HepG2 (cell line): Measurements from ENCODE around the gene WHAMM. TPM values are rescaled to one million over a fixed set of nuclear protein-coding genes. Genes with fewer than 3 reads are reported as not detected.

Experiments used
- E2F2 ChIP-seq: sonication (generic); formaldehyde crosslinking; IDR thresholded peaks from 2 replicates; pipeline ENCODE4 v1.4.0; 2020; ENCODE audit warnings: missing genetic modification reagents, borderline replicate concordance
- FOSL2 ChIP-seq: sonication (generic); formaldehyde crosslinking; IDR thresholded peaks from 2 replicates; pipeline ENCODE4 v1.4.0; 2020; ENCODE audit warnings: missing genetic modification reagents
- GMEB2 ChIP-seq: IDR thresholded peaks from 2 replicates; pipeline ENCODE4 v1.6.1; 2016; ENCODE audit warnings: missing biosample characterization, missing genetic modification reagents, low read depth
- HOXA3 ChIP-seq: sonication (generic); formaldehyde crosslinking; IDR thresholded peaks from 2 replicates; pipeline ENCODE4 v1.5.0; 2020; ENCODE audit warnings: missing genetic modification reagents
- PHF8 ChIP-seq: sonication (generic); formaldehyde crosslinking; IDR thresholded peaks from 2 replicates; pipeline ENCODE4 v1.5.0; 2020; ENCODE audit warnings: missing genetic modification reagents
- SKIL ChIP-seq: sonication (generic); formaldehyde crosslinking; IDR thresholded peaks from 2 replicates; pipeline ENCODE4 v1.8.0; 2022; ENCODE audit warnings: missing genetic modification reagents, mild to moderate bottlenecking, moderate library complexity, borderline replicate concordance
- SNAPC4 ChIP-seq: sonication (generic); formaldehyde crosslinking; IDR thresholded peaks from 2 replicates; pipeline ENCODE4 v1.4.0; 2020; ENCODE audit warnings: mild to moderate bottlenecking, missing genetic modification reagents
- TCF7 ChIP-seq: sonication (generic); IDR thresholded peaks from 2 replicates; pipeline ENCODE4 v1.6.1; 2016; ENCODE audit warnings: antibody characterized with exemption, low read depth
- ZMYM2 ChIP-seq: sonication (generic); formaldehyde crosslinking; IDR thresholded peaks from 2 replicates; pipeline ENCODE4 v1.8.0; 2022; ENCODE audit warnings: mild to moderate bottlenecking, missing genetic modification reagents
- ZNF251 ChIP-seq: sonication (generic); formaldehyde crosslinking; IDR thresholded peaks from 2 replicates; pipeline ENCODE4 v1.9.0; 2021; ENCODE audit warnings: mild to moderate bottlenecking, missing genetic modification reagents
- ZNF543 ChIP-seq: sonication (generic); formaldehyde crosslinking; IDR thresholded peaks from 2 replicates; pipeline ENCODE4 v1.4.0; 2020; ENCODE audit warnings: mild to moderate bottlenecking, missing genetic modification reagents
- ZNF597 ChIP-seq: sonication (generic); formaldehyde crosslinking; IDR thresholded peaks from 2 replicates; pipeline ENCODE4 v1.5.0; 2020; ENCODE audit warnings: missing genetic modification reagents
- ZNF678 ChIP-seq: sonication (generic); formaldehyde crosslinking; IDR thresholded peaks from 2 replicates; pipeline ENCODE4 v1.4.0; 2020; ENCODE audit warnings: mild to moderate bottlenecking, missing genetic modification reagents
- polyA plus RNA-seq, 8 experiments: library from polyadenylated mRNA; depleted of rRNA in 3 of 8; stranded (reverse) in 7 of 8; unstranded in 1 of 8; fragments of >200 nt; fragmentation: Illumina TruSeq in 4 of 8; extraction: Trizol in 4 of 8; gene quantifications; 2 replicates each; pipeline versions ENCODE4 v1.2.1 to v1.2.3, GENCODE V29; 2011 to 2016; ENCODE audit warnings: low read depth in 4 of 8, missing spikeins in 1 of 8, mixed read lengths in 1 of 8; ENCODE audit not compliant: insufficient read depth in 1 of 8
- total RNA-seq, 5 experiments: library from RNA; depleted of rRNA; stranded (reverse); fragments of >200 nt; fragmentation: Illumina TruSeq; extraction: Trizol; gene quantifications; 2 replicates each; pipeline ENCODE4 v1.2.3, GENCODE V29; 2016; ENCODE audit warnings: low read depth in 1 of 5

Gene WHAMM
- total and polyA plus RNA-seq, 2 of the 13 experiments (the other 11 are each of a cell fraction or from before 2014, with no cell fraction given): 2.9 to 3.0 TPM

- TF ChIP-seq SNAPC4 (CRISPR knock-in tag): no peak
- TF ChIP-seq FOSL2 (CRISPR knock-in tag): no peak
- TF ChIP-seq SKIL (CRISPR knock-in tag): no peak
- no peak for TF ChIP-seq E2F2 (CRISPR knock-in tag)
- 0 out of 2 replicates have a peak, but pooled peaks have one; percentile 22 for TF ChIP-seq PHF8 (CRISPR knock-in tag)
- no peak for TF ChIP-seq GMEB2 (CRISPR knock-in tag)
- peak; percentile 52; the same call in 1 of the 2 replicates for TF ChIP-seq HOXA3
- 0 out of 2 replicates have a peak, but pooled peaks have one; percentile 43 for TF ChIP-seq ZNF543
- TF ChIP-seq ZNF251 (CRISPR knock-in tag): no peak
- TF ChIP-seq ZMYM2 (CRISPR knock-in tag): 0 out of 2 replicates have a peak, but pooled peaks have one; percentile 22
- 0 out of 2 replicates have a peak, but pooled peaks have one; percentile 10 for TF ChIP-seq TCF7
- no peak for TF ChIP-seq ZNF597 (CRISPR knock-in tag)
- TF ChIP-seq ZNF678: no peak
These were observed 45.9 kb upstream of the WHAMM start (continued) for GRCh38 chr15:82763361-82764116.
